GM19455 (cell line): ENCODE results near the gene FBXO24.

ENCODE experiments used
- ATAC-seq: cut with Tn5 transposase; IDR thresholded peaks from one replicate; pipeline ENCODE4 v1.9.1; 2021; ENCODE audit not compliant: unreplicated experiment

Gene FBXO24

GRCh38 chr7:100614308-100614861 lies 28.3 kb downstream of the FBXO24 start:
- ATAC-seq = no peak

GRCh38 chr7:100620239-100620638 lies 34.1 kb downstream of the FBXO24 start:
- no peak for ATAC-seq

- ATAC-seq = no peak
These were observed 34.7 kb downstream of the FBXO24 start for GRCh38 chr7:100620804-100621203.

- ATAC-seq = no peak
These were observed 35.4 kb downstream of the FBXO24 start for GRCh38 chr7:100621554-100621953.

GRCh38 chr7:100623951-100624824 lies 38.1 kb downstream of the FBXO24 start:
- ATAC-seq = no peak

- ATAC-seq = no peak
These were observed 39.9 kb downstream of the FBXO24 start for GRCh38 chr7:100626055-100626454.

GRCh38 chr7:100626530-100627237 lies 40.6 kb downstream of the FBXO24 start:
- peak; percentile 91 for ATAC-seq

GRCh38 chr7:100627238-100627549 lies 41.1 kb downstream of the FBXO24 start:
- no peak for ATAC-seq

GRCh38 chr7:100629117-100629716 lies 43.1 kb downstream of the FBXO24 start:
- ATAC-seq = no peak

- no peak for ATAC-seq
These were observed 43.9 kb downstream of the FBXO24 start for GRCh38 chr7:100630066-100630465.

- no peak for ATAC-seq
These were observed 47.0 kb downstream of the FBXO24 start for GRCh38 chr7:100632951-100633717.

GRCh38 chr7:100639995-100640516 lies 53.9 kb downstream of the FBXO24 start:
- ATAC-seq = no peak

GRCh38 chr7:100640517-100641440 lies 54.7 kb downstream of the FBXO24 start:
- ATAC-seq = no peak

- ATAC-seq = no peak
These were observed 55.3 kb downstream of the FBXO24 start, which contains the start of gene TFR2 for GRCh38 chr7:100641463-100641859. TSS of gene TFR2 (minus strand) at chr7:100641552. CDS start at chr7:100641509, 43 bp downstream.

- no peak for ATAC-seq
These were observed 55.9 kb downstream of the FBXO24 start for GRCh38 chr7:100641860-100642533.

- ATAC-seq = no peak
These were observed 56.4 kb downstream of the FBXO24 start for GRCh38 chr7:100642534-100642907.

GRCh38 chr7:100649826-100650565 lies 63.9 kb downstream of the FBXO24 start:
- ATAC-seq = no peak
